ENCODE results near the gene ZNF48. TPM values are rescaled to one million over a fixed set of nuclear protein-coding genes. Genes with fewer than 3 reads are reported as not detected.

The ZNF48 gene
- total RNA-seq, 1 donor from 2014 or later, result 13.0 TPM

GRCh38 chr16:30366511-30366910 is 28.7 kb upstream of the ZNF48 start:
- intact Hi-C loops (cut with micrococcal nuclease), result no loop called here
- Mint-ChIP-seq H3K27me3 (no peaks in the 10 kb centered on the region), H3K9me3 (no peaks in the 10 kb centered on the region), H3K27ac (no peak overlapping the region), H3K4me3 (no peak overlapping the region), H3K36me3 (ENCODE audit: low read depth) (peaks cover 44% of the 10 kb centered on the region), H3K4me1 (peaks cover 45% of the 10 kb centered on the region)
- DNase-seq (no peak), ATAC-seq (ENCODE audit: low read depth) (no peak)
- no peak for TF ChIP-seq CTCF (IDR thresholded peaks at IDR 0.05)
- POLR2A ChIA-PET, result no interaction called here
- CTCF ChIA-PET, result interaction anchor here (1.4 kb wide), 1 partner anchor 43 kb away, joined by 4 read pairs; no protein-coding TSS in a partner anchor

GRCh38 chr16:30367349-30368009 is 27.7 kb upstream of the ZNF48 start:
- Mint-ChIP-seq H3K9me3 (no peaks in the 10 kb centered on the region), H3K4me1 (peaks cover 52% of the 10 kb centered on the region)
- POLR2A ChIA-PET, result interaction anchor here (3.9 kb wide), 1 partner anchor 12 kb away, joined by 36 read pairs; the partner anchor contains the start of gene CD2BP2

DNA sequence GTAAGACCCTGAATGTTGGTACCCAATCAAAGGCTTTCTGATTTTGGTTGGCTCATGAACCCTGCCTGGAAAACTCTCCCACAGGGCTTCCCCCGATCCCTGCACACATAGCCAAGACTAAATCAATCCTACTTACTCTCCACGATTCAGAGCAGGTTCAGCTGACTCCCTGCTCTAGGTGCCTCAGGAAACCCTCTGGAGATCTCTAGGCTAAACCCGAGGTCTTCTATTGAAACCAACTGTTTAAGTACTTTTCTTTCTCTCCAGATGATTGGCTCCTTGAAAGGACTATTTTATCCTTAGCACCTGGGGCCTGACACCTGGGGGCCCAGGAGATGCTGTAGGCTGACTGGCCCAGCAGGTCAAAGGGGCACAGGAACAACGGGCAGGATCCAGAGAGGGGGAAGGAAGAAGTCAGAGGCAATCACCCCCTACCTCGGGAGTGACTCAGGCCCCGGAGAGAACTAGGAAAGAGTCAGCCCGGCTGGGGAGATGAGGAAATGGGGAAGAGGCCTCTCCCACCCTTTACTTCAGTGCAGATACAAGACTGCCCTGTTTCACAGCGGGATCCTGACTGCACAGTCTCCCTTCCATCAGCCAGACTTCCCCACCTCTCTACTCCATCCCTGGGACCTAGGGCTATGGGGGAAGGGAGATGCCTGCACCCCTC is 27.0 kb upstream of the ZNF48 start:
- peak overlapping the region; percentile 87 for H3K4me3 Mint-ChIP-seq
- POLR2A ChIA-PET, result interaction anchor here (0.5 to 3.9 kb wide), 3 partner anchors 12 to 37 kb away, joined by 3 to 36 read pairs (median 5); partner anchors contain the start of genes CD2BP2 and SEPTIN1
- no peak for ATAC-seq (ENCODE audit: low read depth)
- intact Hi-C loops (cut with micrococcal nuclease), result no loop called here
- DNase-seq, result no peak
- peaks cover 52% of the 10 kb centered on the region for H3K4me1 Mint-ChIP-seq
- H3K9me3 Mint-ChIP-seq, result no peaks in the 10 kb centered on the region
- H3K36me3 Mint-ChIP-seq (ENCODE audit: low read depth), result peaks cover 34% of the 10 kb centered on the region
- peak overlapping the region; percentile 43 for H3K27ac Mint-ChIP-seq
- no peak for TF ChIP-seq CTCF (IDR thresholded peaks at IDR 0.05)
- H3K27me3 Mint-ChIP-seq, result no peaks in the 10 kb centered on the region
- CTCF ChIA-PET, result interaction anchor here (1.1 to 1.4 kb wide), 2 partner anchors 27 to 41 kb away, joined by 4 to 7 read pairs; partner anchors contain the start of gene ZNF48

More at GRCh38 chr16:30367349-30368009, 27.7 kb upstream of the ZNF48 start:
- no peak for ATAC-seq (ENCODE audit: low read depth)
- intact Hi-C loops (cut with micrococcal nuclease), result no loop called here
- CTCF ChIA-PET, result no interaction called here
- no peak for TF ChIP-seq CTCF (IDR thresholded peaks at IDR 0.05)
- Mint-ChIP-seq H3K27ac (peak overlapping the region; percentile 32), H3K36me3 (ENCODE audit: low read depth) (peaks cover 39% of the 10 kb centered on the region), H3K4me3 (peak overlapping the region; percentile 87), H3K27me3 (no peaks in the 10 kb centered on the region)
- DNase-seq, result no peak

GRCh38 chr16:30368792-30369090 is 26.5 kb upstream of the ZNF48 start:
- DNase-seq (no peak), ATAC-seq (ENCODE audit: low read depth) (no peak)
- peak overlapping the region; percentile 63 for H3K27ac Mint-ChIP-seq
- CTCF ChIA-PET, result interaction anchor here (1.1 to 1.4 kb wide), 2 partner anchors 26 to 40 kb away, joined by 4 to 7 read pairs; partner anchors contain the start of gene ZNF48
- H3K4me1 Mint-ChIP-seq, result peaks cover 52% of the 10 kb centered on the region
- H3K4me3 Mint-ChIP-seq, result peak overlapping the region; percentile 87
- POLR2A ChIA-PET, result interaction anchor here (0.5 to 3.9 kb wide), 6 partner anchors 13 to 49 kb away, joined by 3 to 36 read pairs (median 4); partner anchors contain the start of genes CD2BP2, SEPTIN1 and ZNF771
- intact Hi-C loops (cut with micrococcal nuclease), result no loop called here
- H3K27me3 Mint-ChIP-seq, result no peaks in the 10 kb centered on the region
- H3K9me3 Mint-ChIP-seq, result no peaks in the 10 kb centered on the region
- no peak for TF ChIP-seq CTCF (IDR thresholded peaks at IDR 0.05)
- peaks cover 30% of the 10 kb centered on the region for H3K36me3 Mint-ChIP-seq (ENCODE audit: low read depth)

All from activated B cell treated with CpG ODN at 0.5 μM for 24 hours (primary cell).